ENCODE results near the gene CTBP2. TPM values are rescaled to one million over a fixed set of nuclear protein-coding genes. Genes with fewer than 3 reads are reported as not detected.

Gene CTBP2
- total and polyA plus RNA-seq, 2 of the 13 experiments (the other 11 are each of a cell fraction or from before 2014, with no cell fraction given): 0.08 TPM; not detected in 1

DNA sequence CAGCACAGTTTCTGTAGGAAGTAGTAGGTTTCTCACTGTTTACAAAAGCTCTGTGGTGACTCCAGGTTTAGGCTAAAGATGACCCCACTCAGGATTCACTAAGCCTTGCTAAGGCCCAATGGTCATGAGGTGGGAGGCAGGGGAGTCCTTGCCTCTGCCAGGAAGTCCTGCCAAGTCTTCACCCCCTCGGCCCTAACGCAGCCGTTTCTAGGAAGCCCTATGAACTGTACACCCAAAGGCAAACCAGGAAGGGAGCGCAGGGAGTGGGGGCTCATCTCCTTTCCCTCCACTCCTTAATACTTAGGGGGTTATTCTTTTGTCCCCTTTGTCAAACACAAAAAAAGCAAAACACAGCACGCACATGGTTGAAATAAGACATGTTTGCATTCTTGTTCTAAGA lies 64.6 kb downstream of the CTBP2 start:
- Histone ChIP-seq H3K9ac (ENCODE audit: insufficient read depth, low read depth, low read length) (no peak overlapping the region), H3K4me2 (ENCODE audit: low read depth, low read length) (no peak overlapping the region), H3K9me3 (ENCODE audit: low read length) (no peaks in the 10 kb centered on the region), H3K4me3 (replicated peaks in 1 of 3; ENCODE audit: insufficient read depth in 1 of 3, low read depth in 2 of 3, low read length in 3 of 3) (no peak overlapping the region), H3K4me1 (ENCODE audit: insufficient read depth, low read length) (no peaks in the 10 kb centered on the region), H3K27me3 (ENCODE audit: control insufficient read depth in 1 of 2, insufficient read depth in 2 of 2, low read length in 2 of 2) (peaks cover 2 to 29% of the 10 kb centered on the region in 2 experiments; a peak in 3 of 5 replicates), H3K27ac (ENCODE audit: extremely low read length, insufficient read depth, low read length) (no peak overlapping the region), H4K20me1 (ENCODE audit: insufficient read depth, low read length) (no peaks in the 10 kb centered on the region), H3K36me3 (replicated peaks in 1 of 2; ENCODE audit: control insufficient read depth in 1 of 2, insufficient read depth in 2 of 2, low read length in 2 of 2) (no peaks in the 10 kb centered on the region), H2AFZ (ENCODE audit: low read length) (no peak overlapping the region), H3K79me2 (ENCODE audit: insufficient read depth, low read length) (no peaks in the 10 kb centered on the region)
- WGBS (ENCODE audit: low lambda C conversion rate): 27% methylated on average over 5 of the region's 5 CpGs
- no TSS peak for BruUV-seq (replicated peaks)
- POLR2A ChIA-PET: no interaction called here
- in situ Hi-C loops (cut with HindIII; ENCODE audit: extremely low pct_ligation_motif_present, low pct_unique_long_range_greater_than_20kb): no loop called here
- DNase-seq (ENCODE audit: low spot score) (no peak), ATAC-seq (no peak), FAIRE-seq (no peak)
- intact Hi-C loops (cut with micrococcal nuclease; ENCODE audit: unreplicated experiment): no loop called here
- CTCF ChIA-PET (ENCODE audit: low intra/inter-chr PET ratio, low total read pairs): no interaction called here
- TF ChIP-seq ZNF331 (CRISPR knock-in tag; IDR thresholded peaks at IDR 0.05): no peak
- TF ChIP-seq, protein P1, sequence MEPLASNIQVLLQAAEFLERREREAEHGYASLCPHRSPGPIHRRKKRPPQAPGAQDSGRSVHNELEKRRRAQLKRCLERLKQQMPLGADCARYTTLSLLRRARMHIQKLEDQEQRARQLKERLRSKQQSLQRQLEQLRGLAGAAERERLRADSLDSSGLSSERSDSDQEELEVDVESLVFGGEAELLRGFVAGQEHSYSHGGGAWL (CRISPR knock-in tag; IDR thresholded peaks at IDR 0.05): no peak
- no peak for TF ChIP-seq IRX3 (CRISPR knock-in tag; IDR thresholded peaks at IDR 0.05; ENCODE audit: borderline replicate concordance, low read depth)
- no peak for TF ChIP-seq ZNF747 (CRISPR knock-in tag; IDR thresholded peaks at IDR 0.05; ENCODE audit: borderline replicate concordance)
- no peak for TF ChIP-seq ATF7-NPFF (CRISPR knock-in tag; IDR thresholded peaks at IDR 0.05; ENCODE audit: low read depth)
- TF ChIP-seq ZBTB7A (CRISPR knock-in tag; IDR thresholded peaks at IDR 0.05): no peak

DNA sequence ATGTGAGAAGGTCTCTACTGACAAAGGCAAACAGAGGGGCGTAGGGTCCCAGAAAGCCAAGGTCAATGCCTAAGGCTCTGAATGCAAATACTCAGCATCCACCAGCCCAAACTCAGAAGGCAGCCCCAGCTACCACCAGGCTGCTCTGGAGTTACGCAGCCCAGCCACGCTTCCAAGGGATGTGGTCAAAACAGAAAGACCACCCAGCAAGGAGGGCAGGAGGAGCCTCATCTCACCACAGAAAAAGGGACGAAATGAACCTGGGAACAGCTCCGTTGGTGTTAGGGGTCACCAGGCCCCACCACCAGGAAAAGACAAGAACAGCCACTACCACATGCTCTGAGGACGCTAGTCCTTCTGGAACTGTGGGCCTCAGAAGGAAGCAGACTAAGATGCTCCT lies 65.1 kb downstream of the CTBP2 start:
- no peak for FAIRE-seq
- no peak for TF ChIP-seq ZNF788 (CRISPR knock-in tag; IDR thresholded peaks at IDR 0.05; ENCODE audit: borderline replicate concordance)
- TF ChIP-seq YEATS2 (CRISPR knock-in tag; IDR thresholded peaks at IDR 0.05; ENCODE audit: borderline replicate concordance): no peak
- no peak for TF ChIP-seq ZNF558 (CRISPR knock-in tag; IDR thresholded peaks at IDR 0.05; ENCODE audit: borderline replicate concordance)
- TF ChIP-seq ZNF251 (CRISPR knock-in tag; IDR thresholded peaks at IDR 0.05): no peak
- TF ChIP-seq NONO (IDR thresholded peaks at IDR 0.05): no peak
- TF ChIP-seq NONO (CRISPR knock-in tag; conservative IDR thresholded peaks at IDR 0.05): no peak
- no peak for TF ChIP-seq ZFP36L1 (CRISPR knock-in tag; IDR thresholded peaks at IDR 0.05)
- no peak for TF ChIP-seq POLR2AphosphoS2 (IDR thresholded peaks at IDR 0.05; ENCODE audit: low read depth, low read length)
- TF ChIP-seq, protein P2, sequence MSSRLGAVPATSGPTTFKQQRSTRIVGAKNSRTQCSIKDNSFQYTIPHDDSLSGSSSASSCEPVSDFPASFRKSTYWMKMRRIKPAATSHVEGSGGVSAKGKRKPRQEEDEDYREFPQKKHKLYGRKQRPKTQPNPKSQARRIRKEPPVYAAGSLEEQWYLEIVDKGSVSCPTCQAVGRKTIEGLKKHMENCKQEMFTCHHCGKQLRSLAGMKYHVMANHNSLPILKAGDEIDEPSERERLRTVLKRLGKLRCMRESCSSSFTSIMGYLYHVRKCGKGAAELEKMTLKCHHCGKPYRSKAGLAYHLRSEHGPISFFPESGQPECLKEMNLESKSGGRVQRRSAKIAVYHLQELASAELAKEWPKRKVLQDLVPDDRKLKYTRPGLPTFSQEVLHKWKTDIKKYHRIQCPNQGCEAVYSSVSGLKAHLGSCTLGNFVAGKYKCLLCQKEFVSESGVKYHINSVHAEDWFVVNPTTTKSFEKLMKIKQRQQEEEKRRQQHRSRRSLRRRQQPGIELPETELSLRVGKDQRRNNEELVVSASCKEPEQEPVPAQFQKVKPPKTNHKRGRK (CRISPR knock-in tag; IDR thresholded peaks at IDR 0.05): no peak
- TF ChIP-seq ZNF619 (CRISPR knock-in tag; IDR thresholded peaks at IDR 0.05): no peak
- no peak for TF ChIP-seq HNRNPUL1 (IDR thresholded peaks at IDR 0.05; ENCODE audit: low read depth, low read length)

More for the DNA sequence above, 65.1 kb downstream of the CTBP2 start:
- Histone ChIP-seq H2AFZ (ENCODE audit: low read length) (no peak overlapping the region), H3K36me3 (replicated peaks in 1 of 2; ENCODE audit: control insufficient read depth in 1 of 2, insufficient read depth in 2 of 2, low read length in 2 of 2) (no peaks in the 10 kb centered on the region), H3K4me2 (ENCODE audit: low read depth, low read length) (no peak overlapping the region), H3K9me3 (ENCODE audit: low read length) (no peaks in the 10 kb centered on the region), H3K4me3 (replicated peaks in 1 of 3; ENCODE audit: insufficient read depth in 1 of 3, low read depth in 2 of 3, low read length in 3 of 3) (no peak overlapping the region), H4K20me1 (ENCODE audit: insufficient read depth, low read length) (no peaks in the 10 kb centered on the region), H3K9ac (ENCODE audit: insufficient read depth, low read depth, low read length) (no peak overlapping the region), H3K4me1 (ENCODE audit: insufficient read depth, low read length) (no peaks in the 10 kb centered on the region), H3K27me3 (ENCODE audit: control insufficient read depth in 1 of 2, insufficient read depth in 2 of 2, low read length in 2 of 2) (peaks cover 2 to 29% of the 10 kb centered on the region in 2 experiments; a peak in 3 of 5 replicates), H3K79me2 (ENCODE audit: insufficient read depth, low read length) (no peaks in the 10 kb centered on the region), H3K27ac (ENCODE audit: extremely low read length, insufficient read depth, low read length) (no peak overlapping the region)
- intact Hi-C loops (cut with micrococcal nuclease; ENCODE audit: unreplicated experiment): no loop called here
- BruUV-seq (replicated peaks): no TSS peak
- POLR2A ChIA-PET: no interaction called here
- WGBS (ENCODE audit: low lambda C conversion rate): 33% methylated on average over 6 of the region's 6 CpGs
- CTCF ChIA-PET (ENCODE audit: low intra/inter-chr PET ratio, low total read pairs): no interaction called here
- ATAC-seq: no peak
- in situ Hi-C loops (cut with HindIII; ENCODE audit: extremely low pct_ligation_motif_present, low pct_unique_long_range_greater_than_20kb): no loop called here
- DNase-seq (ENCODE audit: low spot score): no peak

Data from HepG2 (cell line).